ENCODE results near the gene MICAL2. TPM values are rescaled to one million over a fixed set of nuclear protein-coding genes. Genes with fewer than 3 reads are reported as not detected.

MICAL2 gene
- total RNA-seq, 1 donor from 2014 or later: 367 TPM

GRCh38 chr11:12088531-12088930 is 21.9 kb upstream of the MICAL2 start:
- no peak for TF ChIP-seq CTCF (IDR thresholded peaks at IDR 0.05; ENCODE audit: insufficient read depth, low read length, poor library complexity, severe bottlenecking)
- no peak overlapping the region for H3K4me3 ChIP-seq (ENCODE audit: low read depth, low read length)
- H3K36me3 ChIP-seq (ENCODE audit: control insufficient read depth, insufficient read depth, low read length): no peaks in the 10 kb centered on the region
- no peaks in the 10 kb centered on the region for H3K27me3 ChIP-seq (ENCODE audit: control insufficient read depth, insufficient read depth, low read length)
- DNase-seq (ENCODE audit: low read depth): no peak

GRCh38 chr11:12089041-12089440 is 21.3 kb upstream of the MICAL2 start:
- H3K4me3 ChIP-seq (ENCODE audit: low read depth, low read length): no peak overlapping the region
- DNase-seq (ENCODE audit: low read depth): no peak
- TF ChIP-seq CTCF (IDR thresholded peaks at IDR 0.05; ENCODE audit: insufficient read depth, low read length, poor library complexity, severe bottlenecking): no peak
- no peaks in the 10 kb centered on the region for H3K27me3 ChIP-seq (ENCODE audit: control insufficient read depth, insufficient read depth, low read length)
- H3K36me3 ChIP-seq (ENCODE audit: control insufficient read depth, insufficient read depth, low read length): no peaks in the 10 kb centered on the region

- DNase-seq (ENCODE audit: low read depth): no peak
- no peaks in the 10 kb centered on the region for H3K36me3 ChIP-seq (ENCODE audit: control insufficient read depth, insufficient read depth, low read length)
- H3K27me3 ChIP-seq (ENCODE audit: control insufficient read depth, insufficient read depth, low read length): no peaks in the 10 kb centered on the region
- no peak for TF ChIP-seq CTCF (IDR thresholded peaks at IDR 0.05; ENCODE audit: insufficient read depth, low read length, poor library complexity, severe bottlenecking)
- H3K4me3 ChIP-seq (ENCODE audit: low read depth, low read length): no peak overlapping the region
These were observed 20.9 kb upstream of the MICAL2 start for GRCh38 chr11:12089473-12089872.

- Histone ChIP-seq H3K36me3 (ENCODE audit: control insufficient read depth, insufficient read depth, low read length) (no peaks in the 10 kb centered on the region), H3K27me3 (ENCODE audit: control insufficient read depth, insufficient read depth, low read length) (no peaks in the 10 kb centered on the region), H3K4me3 (ENCODE audit: low read depth, low read length) (no peak overlapping the region)
- TF ChIP-seq CTCF (IDR thresholded peaks at IDR 0.05; ENCODE audit: insufficient read depth, low read length, poor library complexity, severe bottlenecking): no peak
- DNase-seq (ENCODE audit: low read depth): no peak
These were observed 20.3 kb upstream of the MICAL2 start for GRCh38 chr11:12090061-12090591.

- Histone ChIP-seq H3K4me3 (ENCODE audit: low read depth, low read length) (no peak overlapping the region), H3K27me3 (ENCODE audit: control insufficient read depth, insufficient read depth, low read length) (no peaks in the 10 kb centered on the region), H3K36me3 (ENCODE audit: control insufficient read depth, insufficient read depth, low read length) (no peaks in the 10 kb centered on the region)
- no peak for DNase-seq (ENCODE audit: low read depth)
- no peak for TF ChIP-seq CTCF (IDR thresholded peaks at IDR 0.05; ENCODE audit: insufficient read depth, low read length, poor library complexity, severe bottlenecking)
These were observed 19.6 kb upstream of the MICAL2 start for GRCh38 chr11:12090761-12091258.

GRCh38 chr11:12091956-12092558 is 18.3 kb upstream of the MICAL2 start:
- H3K36me3 ChIP-seq (ENCODE audit: control insufficient read depth, insufficient read depth, low read length): no peaks in the 10 kb centered on the region
- H3K4me3 ChIP-seq (ENCODE audit: low read depth, low read length): no peak overlapping the region
- H3K27me3 ChIP-seq (ENCODE audit: control insufficient read depth, insufficient read depth, low read length): no peaks in the 10 kb centered on the region
- no peak for TF ChIP-seq CTCF (IDR thresholded peaks at IDR 0.05; ENCODE audit: insufficient read depth, low read length, poor library complexity, severe bottlenecking)
- no peak for DNase-seq (ENCODE audit: low read depth)
